Naive thymus-derived CD4-positive, alpha-beta T cell (primary cell): ENCODE measurements around the gene BOD1. TPM values are rescaled to one million over a fixed set of nuclear protein-coding genes. Genes with fewer than 3 reads are reported as not detected.

Experiments
- ATAC-seq: fragments of 150-1000 bp; cut with Tn5 transposase; 2 replicates; pipeline ENCODE4 v1.10.0; 2021; ENCODE audit warnings: mild to moderate bottlenecking, moderate library complexity
- CTCF ChIA-PET: fragments of 350-600 bp; sonication (Branson Sonifier 250); formaldehyde crosslinking; loops from one replicate; lab custom pipeline; 2021; ENCODE audit warnings: antibody characterized with exemption; lab: Charles Lee
- POLR2A ChIA-PET: fragments of 350-600 bp; sonication (Branson Sonifier 250); formaldehyde crosslinking; loops from one replicate; lab custom pipeline; 2021; ENCODE audit warnings: antibody characterized with exemption, inconsistent platforms; lab: Charles Lee
- DNase-seq, 9 donors: peaks; one replicate each; pipeline versions ENCODE4 v3.0.0 to v3.0.0-alpha.2; 2020 to 2022; ENCODE audit warnings: mixed read lengths in 1 of 9
- H3K27ac ChIP-seq: one replicate; pipeline ENCODE4 v1.7.0; 2013; ENCODE audit warnings: mild to moderate bottlenecking, low read depth, low read length, moderate library complexity
- H3K27me3 ChIP-seq, 2 donors: one replicate each; pipeline ENCODE4 v1.7.0; 2013; ENCODE audit warnings: low read length in 2 of 2, mild to moderate bottlenecking in 2 of 2, moderate library complexity in 2 of 2; ENCODE audit not compliant: control insufficient read depth in 2 of 2, insufficient read depth in 2 of 2
- H3K36me3 ChIP-seq, 3 experiments: 1 replicate in 2 of 3; 2 replicates in 1 of 3; pipeline ENCODE4 v1.7.0; 2013; ENCODE audit warnings: low read length in 3 of 3, mild to moderate bottlenecking in 3 of 3, moderate library complexity in 1 of 3; ENCODE audit not compliant: insufficient read depth in 3 of 3, control insufficient read depth in 2 of 3
- H3K4me1 ChIP-seq, 2 donors: one replicate each; pipeline ENCODE4 v1.7.0; 2013; ENCODE audit warnings: low read length in 2 of 2, mild to moderate bottlenecking in 2 of 2, moderate library complexity in 1 of 2; ENCODE audit not compliant: control insufficient read depth in 2 of 2, insufficient read depth in 2 of 2
- H3K4me3 ChIP-seq: 2 replicates; pipeline ENCODE4 v1.7.0; 2013; ENCODE audit warnings: mild to moderate bottlenecking, low read length
- H3K9me3 ChIP-seq, 3 experiments: 1 replicate in 2 of 3; 2 replicates in 1 of 3; pipeline ENCODE4 v1.7.0; 2013; ENCODE audit warnings: low read length in 3 of 3; ENCODE audit not compliant: control insufficient read depth in 2 of 3
- H3K27ac Mint-ChIP-seq, 9 donors: one replicate each; pipeline ENCODE4 v1.8.0; 2020 to 2022; ENCODE audit warnings: mixed read lengths in 9 of 9, mild to moderate bottlenecking in 8 of 9, moderate library complexity in 5 of 9, inconsistent platforms in 2 of 9
- H3K27me3 Mint-ChIP-seq, 5 donors: one replicate each; pipeline ENCODE4 v1.8.0; 2021 to 2022; ENCODE audit warnings: mixed read lengths in 5 of 5, mild to moderate bottlenecking in 1 of 5
- H3K36me3 Mint-ChIP-seq, 5 donors: one replicate each; pipeline ENCODE4 v1.8.0; 2020 to 2022; ENCODE audit warnings: mixed read lengths in 5 of 5, mild to moderate bottlenecking in 3 of 5, inconsistent platforms in 1 of 5
- H3K4me1 Mint-ChIP-seq, 7 donors: one replicate each; pipeline ENCODE4 v1.8.0; 2020 to 2022; ENCODE audit warnings: mixed read lengths in 7 of 7, mild to moderate bottlenecking in 3 of 7, inconsistent platforms in 1 of 7
- H3K4me3 Mint-ChIP-seq, 10 donors: one replicate each; pipeline ENCODE4 v1.8.0; 2020 to 2022; ENCODE audit warnings: mild to moderate bottlenecking in 10 of 10, mixed read lengths in 10 of 10, moderate library complexity in 6 of 10, inconsistent platforms in 2 of 10
- H3K9me3 Mint-ChIP-seq, 11 donors: one replicate each; pipeline ENCODE4 v1.8.0; 2020 to 2022; ENCODE audit warnings: mixed read lengths in 11 of 11, mild to moderate bottlenecking in 4 of 11, inconsistent platforms in 1 of 11, moderate library complexity in 1 of 11
- intact Hi-C, 2 donors: fragments of 100-400 bp; cut with micrococcal nuclease; formaldehyde crosslinking; loops; one replicate each; pipeline ENCODE4 v1.15.1; 2023
- polyA plus RNA-seq, 2 donors: library from polyadenylated mRNA; unstranded; fragments of 300-500 nt; fragmentation: Illumina TruSeq; gene quantifications; one replicate each; pipeline ENCODE4 v1.2.3, GENCODE V29; 2021
- total RNA-seq, 6 experiments: library from RNA in 5 of 6; stranded (reverse) in 5 of 6; gene quantifications; 1 replicate in 5 of 6; 2 replicates in 1 of 6; pipeline ENCODE4 v1.2.3 and lab custom pipeline; 2021 to 2026

The BOD1 gene
- total and polyA plus RNA-seq, 7 experiments from 2014 or later: 18.1 to 50.2 (median 27.3) TPM

GRCh38 chr5:173642191-173642816 lies 25.9 kb upstream of the BOD1 start:
- Mint-ChIP-seq H3K36me3 (no peaks in the 10 kb centered on the region), H3K27me3 (peaks cover 0 to 4% (median 0%) of the 10 kb centered on the region in 5 donors), H3K9me3 (no peaks in the 10 kb centered on the region), H3K27ac (no peak overlapping the region), H3K4me1 (no peaks in the 10 kb centered on the region), H3K4me3 (no peak overlapping the region)
- ChIA-PET POLR2A (no interaction called here), CTCF (no interaction called here)
- no peaks in the 10 kb centered on the region for H3K36me3 ChIP-seq
- H3K4me3 ChIP-seq: no peak overlapping the region
- no peaks in the 10 kb centered on the region for H3K9me3 ChIP-seq
- H3K4me1 ChIP-seq: no peaks in the 10 kb centered on the region
- ATAC-seq (no peak), DNase-seq (no peak)
- H3K27me3 ChIP-seq: no peaks in the 10 kb centered on the region
- intact Hi-C loops: no loop called here
- no peak overlapping the region for H3K27ac ChIP-seq

DNA sequence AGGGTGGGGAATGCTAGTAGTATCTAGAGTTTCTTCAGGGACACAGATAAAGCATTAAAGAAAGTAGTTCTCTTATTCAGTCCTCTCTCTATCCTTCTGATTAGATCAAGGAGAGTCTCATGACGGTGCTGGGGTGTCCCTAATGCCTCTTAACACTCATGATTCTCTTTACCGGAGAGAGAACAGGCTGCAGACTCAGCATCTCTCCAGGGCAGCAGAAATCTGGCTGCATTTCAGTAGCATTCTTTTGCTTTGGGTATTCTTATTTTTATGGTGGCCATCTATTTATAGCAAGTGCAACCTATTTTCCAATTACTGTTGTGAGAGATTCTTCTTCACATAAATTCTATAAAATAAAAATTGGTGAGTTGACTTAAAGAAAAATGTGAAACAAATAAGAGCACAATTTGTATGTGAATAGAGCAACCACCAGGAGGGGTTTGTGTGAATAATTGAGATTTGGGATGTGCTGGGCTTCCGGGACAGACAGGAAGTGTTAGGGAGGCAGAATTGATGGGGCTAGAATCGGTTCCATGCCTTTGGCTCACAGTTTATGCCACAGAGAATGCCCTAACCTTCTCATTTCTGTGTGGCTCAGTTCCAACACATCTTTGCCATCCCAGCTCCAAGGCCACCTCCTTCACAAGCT lies 23.8 kb upstream of the BOD1 start:
- Histone ChIP-seq H3K27ac (no peak overlapping the region), H3K9me3 (no peaks in the 10 kb centered on the region), H3K36me3 (no peaks in the 10 kb centered on the region), H3K27me3 (no peaks in the 10 kb centered on the region), H3K4me1 (no peaks in the 10 kb centered on the region), H3K4me3 (no peak overlapping the region)
- ChIA-PET CTCF (no interaction called here), POLR2A (no interaction called here)
- Mint-ChIP-seq H3K4me1 (no peaks in the 10 kb centered on the region), H3K36me3 (no peaks in the 10 kb centered on the region), H3K4me3 (no peak overlapping the region), H3K27ac (no peak overlapping the region), H3K9me3 (no peaks in the 10 kb centered on the region), H3K27me3 (peaks cover 0 to under 1% (median 0%) of the 10 kb centered on the region in 5 donors)
- no peak for ATAC-seq
- DNase-seq: no peak
- intact Hi-C loops: no loop called here

GRCh38 chr5:173638126-173639040 lies 21.9 kb upstream of the BOD1 start:
- H3K4me1 ChIP-seq: no peaks in the 10 kb centered on the region
- no peaks in the 10 kb centered on the region for H3K4me1 Mint-ChIP-seq
- H3K36me3 Mint-ChIP-seq: no peaks in the 10 kb centered on the region
- H3K27ac ChIP-seq: no peak overlapping the region
- no peaks in the 10 kb centered on the region for H3K9me3 Mint-ChIP-seq
- H3K4me3 ChIP-seq: no peak overlapping the region
- intact Hi-C loops: no loop called here
- H3K27me3 Mint-ChIP-seq: peaks cover 0 to 8% (median 0%) of the 10 kb centered on the region in 5 donors
- no peaks in the 10 kb centered on the region for H3K27me3 ChIP-seq
- no peaks in the 10 kb centered on the region for H3K36me3 ChIP-seq
- H3K4me3 Mint-ChIP-seq: no peak overlapping the region
- no peak overlapping the region for H3K27ac Mint-ChIP-seq
- DNase-seq: no peak
- H3K9me3 ChIP-seq: no peaks in the 10 kb centered on the region
- ChIA-PET CTCF (no interaction called here), POLR2A (no interaction called here)
- no peak for ATAC-seq

DNA sequence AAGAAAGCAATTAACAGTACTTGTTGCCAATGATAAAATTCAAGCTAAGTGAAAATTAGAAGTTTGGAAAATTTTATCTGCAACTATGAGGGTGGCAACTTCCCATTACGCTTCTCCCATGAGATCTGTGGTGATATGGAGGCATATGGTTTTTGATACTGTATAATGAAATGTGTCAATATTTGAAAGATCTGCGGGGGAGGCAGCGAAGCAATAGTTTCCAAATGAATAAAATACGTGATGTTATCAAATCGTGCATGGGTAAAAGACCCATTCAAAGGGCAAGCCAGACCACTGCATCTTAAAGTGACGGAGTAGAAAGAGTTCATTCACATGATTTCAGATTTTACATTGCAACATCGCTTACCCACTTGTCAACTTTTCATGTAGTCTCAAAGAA lies 20.9 kb upstream of the BOD1 start:
- intact Hi-C loops: no loop called here
- H3K27ac Mint-ChIP-seq: no peak overlapping the region
- H3K27me3 Mint-ChIP-seq: peaks cover 0 to 8% (median 5%) of the 10 kb centered on the region in 5 donors
- no peak overlapping the region for H3K4me3 Mint-ChIP-seq
- Histone ChIP-seq H3K27ac (no peak overlapping the region), H3K4me3 (no peak overlapping the region), H3K9me3 (no peaks in the 10 kb centered on the region), H3K27me3 (no peaks in the 10 kb centered on the region), H3K4me1 (no peaks in the 10 kb centered on the region), H3K36me3 (no peaks in the 10 kb centered on the region)
- ChIA-PET POLR2A (no interaction called here), CTCF (no interaction called here)
- DNase-seq (no peak), ATAC-seq (no peak)
- no peaks in the 10 kb centered on the region for H3K9me3 Mint-ChIP-seq
- no peaks in the 10 kb centered on the region for H3K4me1 Mint-ChIP-seq
- H3K36me3 Mint-ChIP-seq: no peaks in the 10 kb centered on the region

DNA sequence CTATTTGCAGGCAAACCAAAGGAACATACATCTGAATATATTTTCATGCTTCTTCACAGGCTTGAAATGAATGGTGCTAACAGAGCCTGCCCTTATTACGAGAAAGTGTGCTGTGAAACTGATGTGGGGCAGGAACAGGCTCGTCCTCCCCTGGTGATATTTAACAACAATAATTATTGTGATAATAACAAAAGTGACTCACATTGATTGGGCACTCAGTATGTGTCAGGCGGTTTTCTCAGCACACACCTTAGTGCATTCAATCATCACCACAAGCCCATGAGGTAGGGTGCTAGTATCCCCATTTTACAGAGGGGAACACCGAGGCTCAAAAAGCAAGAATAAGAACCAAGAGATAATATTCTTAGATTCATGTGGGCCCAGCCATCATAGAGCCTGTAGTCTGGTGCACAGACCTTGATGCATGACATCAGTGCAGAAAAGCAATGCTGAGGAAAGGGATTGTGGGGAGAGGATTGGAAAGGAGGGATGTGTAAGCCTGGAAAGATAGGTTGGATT lies 18.1 kb upstream of the BOD1 start:
- no peaks in the 10 kb centered on the region for H3K9me3 Mint-ChIP-seq
- DNase-seq (no peak), ATAC-seq (no peak)
- ChIA-PET CTCF (no interaction called here), POLR2A (interaction anchor here (0.6 kb wide), 1 partner anchor 19 kb away, joined by 4 read pairs; no protein-coding TSS in a partner anchor)
- peaks cover 0 to 12% (median 5%) of the 10 kb centered on the region in 5 donors for H3K27me3 Mint-ChIP-seq
- no peak overlapping the region for H3K4me3 Mint-ChIP-seq
- no peaks in the 10 kb centered on the region for H3K4me1 ChIP-seq
- intact Hi-C loops: no loop called here
- no peak overlapping the region for H3K27ac ChIP-seq
- no peaks in the 10 kb centered on the region for H3K9me3 ChIP-seq
- no peak overlapping the region for H3K27ac Mint-ChIP-seq
- H3K36me3 ChIP-seq: no peaks in the 10 kb centered on the region
- no peaks in the 10 kb centered on the region for H3K27me3 ChIP-seq
- no peaks in the 10 kb centered on the region for H3K4me1 Mint-ChIP-seq
- H3K36me3 Mint-ChIP-seq: no peaks in the 10 kb centered on the region
- H3K4me3 ChIP-seq: no peak overlapping the region

- ChIA-PET POLR2A (no interaction called here), CTCF (interaction anchor here (0.7 kb wide), 1 partner anchor 340 kb away, joined by 3 read pairs; no protein-coding TSS in a partner anchor)
- H3K4me1 Mint-ChIP-seq: peaks cover 0 to 3% (median 0%) of the 10 kb centered on the region in 7 donors
- Histone ChIP-seq H3K4me3 (no peak overlapping the region), H3K9me3 (no peaks in the 10 kb centered on the region), H3K27me3 (no peaks in the 10 kb centered on the region), H3K4me1 (no peaks in the 10 kb centered on the region), H3K27ac (no peak overlapping the region), H3K36me3 (no peaks in the 10 kb centered on the region)
- ATAC-seq (no peak), DNase-seq (no peak)
- H3K36me3 Mint-ChIP-seq: no peaks in the 10 kb centered on the region
- H3K27me3 Mint-ChIP-seq: peaks cover 0 to 16% (median 10%) of the 10 kb centered on the region in 5 donors
- H3K9me3 Mint-ChIP-seq: no peaks in the 10 kb centered on the region
- no peak overlapping the region for H3K27ac Mint-ChIP-seq
- intact Hi-C loops: no loop called here
- H3K4me3 Mint-ChIP-seq: no peak overlapping the region
Measured at GRCh38 chr5:173633304-173633703, 16.9 kb upstream of the BOD1 start.
